DOHH2 (cell line): Measurements from ENCODE around the gene URM1.
A peak's percentile ranks its signal among the peaks of the same experiment; 100 is the strongest.

Experiments
- H3F3A ChIP-seq: fragments of 200-600 bp; sonication (generic), shearing (Covaris generic); 2 replicates; pipeline ENCODE4 v1.6.0; 2016; ENCODE audit warnings: antibody characterized with exemption, mild to moderate bottlenecking; ENCODE audit not compliant: control insufficient read depth, insufficient read depth
- H3K27ac ChIP-seq: fragments of 200-600 bp; sonication (generic); 2 replicates; pipeline ENCODE4 v1.5.1; 2014; ENCODE audit warnings: low read depth, mild to moderate bottlenecking, low read length, moderate library complexity
- H3K27me3 ChIP-seq: fragments of 200-600 bp; sonication (generic); 2 replicates; pipeline ENCODE4 v1.6.1; 2014; ENCODE audit warnings: mild to moderate bottlenecking, low read length, mixed read lengths; ENCODE audit not compliant: control insufficient read depth
- H3K36me3 ChIP-seq: fragments of 200-600 bp; sonication (generic); 2 replicates; pipeline ENCODE4 v1.6.1; 2014; ENCODE audit warnings: mild to moderate bottlenecking, low read length, moderate library complexity, mixed read lengths; ENCODE audit not compliant: control insufficient read depth
- H3K4me1 ChIP-seq: fragments of 200-600 bp; sonication (generic); 2 replicates; pipeline ENCODE4 v1.6.1; 2014; ENCODE audit warnings: mild to moderate bottlenecking, low read length, mixed read lengths; ENCODE audit not compliant: control insufficient read depth
- H3K4me2 ChIP-seq: fragments of 200-600 bp; sonication (generic); 2 replicates; pipeline ENCODE4 v1.6.0; 2014; ENCODE audit warnings: mild to moderate bottlenecking, low read length, moderate library complexity
- H3K4me3 ChIP-seq: fragments of 200-600 bp; sonication (generic); 2 replicates; pipeline ENCODE4 v1.5.1; 2014; ENCODE audit warnings: mild to moderate bottlenecking, low read length, mixed read lengths
- H3K79me2 ChIP-seq: fragments of 200-600 bp; sonication (generic); 2 replicates; pipeline ENCODE4 v1.6.1; 2014; ENCODE audit warnings: mild to moderate bottlenecking, low read length, mixed read lengths; ENCODE audit not compliant: control insufficient read depth
- H3K9me2 ChIP-seq: fragments of 200-600 bp; sonication (generic); replicated peaks from 2 replicates; pipeline ENCODE4 v1.6.1; 2014; ENCODE audit warnings: mild to moderate bottlenecking, low read length, mixed read lengths; ENCODE audit not compliant: control insufficient read depth
- H3K9me3 ChIP-seq: fragments of 200-600 bp; sonication (generic); 2 replicates; pipeline ENCODE4 v1.6.1; 2014; ENCODE audit warnings: antibody characterized with exemption, low read length, mixed read lengths; ENCODE audit not compliant: control insufficient read depth, insufficient read depth
- H4K20me1 ChIP-seq: fragments of 200-600 bp; sonication (generic); 2 replicates; pipeline ENCODE4 v1.6.0; 2014; ENCODE audit warnings: low read depth, mild to moderate bottlenecking, antibody characterized with exemption, low read length, moderate library complexity; ENCODE audit not compliant: control insufficient read depth, insufficient read depth
- EZH2phosphoT487 ChIP-seq: fragments of 200-600 bp; sonication (generic); IDR thresholded peaks from 2 replicates; pipeline ENCODE4 v1.6.1; 2017; ENCODE audit warnings: borderline replicate concordance, mild to moderate bottlenecking, antibody characterized with exemption, low read length, moderate library complexity, mixed read lengths
- TF ChIP-seq, protein P1 (sequence below): fragments of 200-600 bp; sonication (generic); IDR thresholded peaks from one replicate; pipeline ENCODE4 v1.5.1; 2014; ENCODE audit warnings: antibody characterized with exemption, mild to moderate bottlenecking, low read depth, low read length; ENCODE audit not compliant: poor library complexity, severe bottlenecking

The URM1 gene

DNA sequence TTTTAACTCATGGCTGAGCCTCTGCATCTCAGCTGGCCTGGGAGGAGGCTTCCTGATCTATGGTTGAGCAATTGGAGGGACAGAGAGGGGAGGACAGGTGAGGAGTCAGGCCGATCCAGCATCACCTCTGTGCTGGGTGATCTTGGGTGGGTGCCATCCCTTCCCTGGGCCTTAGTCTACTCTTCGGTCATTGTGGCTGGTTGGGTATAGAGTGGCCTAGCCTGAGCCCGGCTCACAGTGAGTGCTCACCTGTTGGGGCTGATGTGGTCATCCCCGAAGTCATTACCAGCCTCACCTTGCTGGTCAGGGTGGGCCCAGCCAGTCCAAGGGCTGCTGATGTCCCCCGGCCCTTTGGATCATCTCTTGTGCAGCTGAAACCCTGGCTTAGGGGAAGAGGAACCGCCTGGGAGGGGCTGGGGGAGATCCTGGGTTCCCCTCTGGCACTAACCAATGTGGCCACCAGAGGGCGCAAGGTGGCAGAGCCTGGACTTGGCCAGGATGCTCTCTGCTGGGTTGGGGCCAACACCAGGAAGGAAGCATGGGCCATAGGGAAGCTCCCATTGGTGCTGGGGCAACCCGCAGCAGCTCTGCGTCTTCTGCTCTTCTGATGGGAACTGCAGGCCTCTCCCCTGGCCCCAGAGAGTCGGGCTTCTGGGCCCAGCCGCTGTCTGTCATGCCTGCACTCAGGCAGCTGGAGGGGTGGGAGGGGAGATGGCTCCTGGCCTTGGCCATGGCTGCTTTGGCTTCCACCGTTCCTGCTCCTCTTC lies 67.4 kb downstream of the URM1 start:
- Histone ChIP-seq H3K4me2 (peak overlapping the region; percentile 24), H3K9me3 (no peaks in the 10 kb centered on the region)

DNA sequence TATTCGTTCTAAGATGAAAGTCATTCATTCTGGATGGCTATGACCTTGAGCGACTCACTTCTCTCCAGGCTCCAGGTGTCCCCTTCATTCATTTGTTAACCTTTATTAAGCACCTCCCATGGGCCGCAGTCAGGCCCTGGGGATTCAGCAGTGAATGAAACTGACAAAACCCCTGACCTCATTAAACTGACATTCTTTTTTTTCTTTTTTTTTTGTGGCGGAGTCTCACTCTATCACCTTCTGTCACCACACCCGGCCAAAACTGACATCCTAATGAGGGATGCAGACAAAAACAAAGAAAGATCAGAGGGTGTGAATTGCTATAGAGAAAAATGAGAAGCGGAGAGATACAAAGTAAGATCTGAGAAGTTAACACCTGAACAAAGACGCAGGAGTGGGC lies 68.1 kb downstream of the URM1 start:
- Histone ChIP-seq H3K27me3 (no peaks in the 10 kb centered on the region), H3K4me1 (peaks cover 8% of the 10 kb centered on the region), H3K9me2 (no peaks in the 10 kb centered on the region), H3K9me3 (no peaks in the 10 kb centered on the region), H3K27ac (no peak overlapping the region), H3K4me3 (no peak overlapping the region), H3K4me2 (no peak overlapping the region), H3K36me3 (no peaks in the 10 kb centered on the region), H4K20me1 (no peaks in the 10 kb centered on the region), H3F3A (no peaks in the 10 kb centered on the region), H3K79me2 (no peaks in the 10 kb centered on the region)
- TF ChIP-seq, protein P1, sequence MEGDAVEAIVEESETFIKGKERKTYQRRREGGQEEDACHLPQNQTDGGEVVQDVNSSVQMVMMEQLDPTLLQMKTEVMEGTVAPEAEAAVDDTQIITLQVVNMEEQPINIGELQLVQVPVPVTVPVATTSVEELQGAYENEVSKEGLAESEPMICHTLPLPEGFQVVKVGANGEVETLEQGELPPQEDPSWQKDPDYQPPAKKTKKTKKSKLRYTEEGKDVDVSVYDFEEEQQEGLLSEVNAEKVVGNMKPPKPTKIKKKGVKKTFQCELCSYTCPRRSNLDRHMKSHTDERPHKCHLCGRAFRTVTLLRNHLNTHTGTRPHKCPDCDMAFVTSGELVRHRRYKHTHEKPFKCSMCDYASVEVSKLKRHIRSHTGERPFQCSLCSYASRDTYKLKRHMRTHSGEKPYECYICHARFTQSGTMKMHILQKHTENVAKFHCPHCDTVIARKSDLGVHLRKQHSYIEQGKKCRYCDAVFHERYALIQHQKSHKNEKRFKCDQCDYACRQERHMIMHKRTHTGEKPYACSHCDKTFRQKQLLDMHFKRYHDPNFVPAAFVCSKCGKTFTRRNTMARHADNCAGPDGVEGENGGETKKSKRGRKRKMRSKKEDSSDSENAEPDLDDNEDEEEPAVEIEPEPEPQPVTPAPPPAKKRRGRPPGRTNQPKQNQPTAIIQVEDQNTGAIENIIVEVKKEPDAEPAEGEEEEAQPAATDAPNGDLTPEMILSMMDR, result no peak
- no peak for TF ChIP-seq EZH2phosphoT487

More for the DNA sequence above, 67.4 kb downstream of the URM1 start:
- Histone ChIP-seq H3K4me3 (no peak overlapping the region), H3F3A (no peaks in the 10 kb centered on the region), H3K36me3 (no peaks in the 10 kb centered on the region), H3K4me1 (peaks cover 8% of the 10 kb centered on the region), H4K20me1 (no peaks in the 10 kb centered on the region), H3K9me2 (no peaks in the 10 kb centered on the region), H3K27ac (no peak overlapping the region), H3K27me3 (no peaks in the 10 kb centered on the region), H3K79me2 (no peaks in the 10 kb centered on the region)
- TF ChIP-seq, protein P1, result peak; percentile 96
- TF ChIP-seq EZH2phosphoT487, result no peak
